ENCODE results near the gene USP22.

USP22 gene

GRCh38 chr17:21019976-21020586, 22.7 kb downstream of the USP22 start:
- DNase-seq: no peak

DNA sequence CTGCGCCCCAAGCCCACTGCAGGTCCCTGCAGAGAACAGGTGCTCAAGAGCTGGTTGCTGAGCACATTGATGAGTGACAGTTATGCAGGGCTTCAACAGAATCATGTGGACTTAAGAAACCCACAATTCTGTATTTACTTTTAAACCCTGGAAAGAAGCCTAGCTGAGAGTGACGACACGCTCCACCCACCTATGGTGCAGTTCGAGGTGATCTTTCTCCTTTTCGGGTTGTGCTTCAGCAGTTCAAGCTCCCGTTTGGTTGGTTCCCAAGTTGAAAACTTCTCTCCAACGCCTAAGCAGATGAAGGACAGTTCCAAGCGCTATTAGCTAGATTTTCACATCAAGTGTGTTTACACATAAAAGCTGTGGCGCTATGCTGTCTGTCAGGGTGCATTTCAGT, 23.9 kb downstream of the USP22 start:
- DNase-seq: no peak

DNA sequence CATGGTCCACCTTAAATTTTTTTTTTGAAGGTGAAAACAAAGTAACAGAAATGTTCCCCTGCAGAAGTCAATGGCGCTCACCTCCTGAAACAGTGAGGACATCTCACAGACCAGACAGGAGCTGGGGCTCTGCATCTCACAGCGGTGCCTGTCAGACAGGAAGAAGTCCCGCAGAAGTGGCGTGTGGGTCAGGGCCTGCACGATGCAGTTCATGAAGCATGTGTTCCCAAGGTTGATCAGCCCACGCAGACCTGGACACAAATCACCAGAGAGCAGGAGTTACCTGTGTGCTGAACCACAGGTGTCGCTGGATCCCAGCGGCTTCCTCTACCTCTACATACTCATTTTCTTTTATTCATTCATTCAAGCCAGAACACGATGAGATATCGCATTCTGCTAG, 24.9 kb downstream of the USP22 start:
- no peak for DNase-seq

- DNase-seq: no peak
These were observed 25.6 kb downstream of the USP22 start for GRCh38 chr17:21017256-21017655.

- DNase-seq: no peak
These were observed 26.0 kb downstream of the USP22 start for GRCh38 chr17:21016826-21017225.

DNA sequence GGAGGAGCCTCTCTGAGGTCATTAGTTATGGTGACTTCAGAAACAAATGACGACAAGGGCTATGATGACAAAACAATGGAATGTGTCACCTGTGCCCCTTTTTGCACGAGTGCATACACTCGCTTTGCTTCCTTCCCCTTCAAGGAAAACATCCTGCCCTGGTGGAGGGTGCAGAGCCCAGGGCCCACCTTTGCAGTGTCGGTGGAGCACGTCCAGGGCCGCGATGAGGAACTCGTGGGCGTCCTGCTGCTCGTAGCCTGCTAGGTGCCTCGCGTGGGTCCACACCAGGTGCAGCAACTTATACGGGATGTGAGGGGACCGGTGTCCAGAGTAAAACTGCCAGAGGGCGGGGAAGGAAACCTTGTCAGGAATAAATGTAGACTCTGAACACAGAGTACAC, 27.2 kb downstream of the USP22 start:
- DNase-seq: no peak

- DNase-seq: no peak
These were observed 28.3 kb downstream of the USP22 start for GRCh38 chr17:21014498-21014897.

- no peak for DNase-seq
These were observed 28.8 kb downstream of the USP22 start for GRCh38 chr17:21013983-21014382.

DNA sequence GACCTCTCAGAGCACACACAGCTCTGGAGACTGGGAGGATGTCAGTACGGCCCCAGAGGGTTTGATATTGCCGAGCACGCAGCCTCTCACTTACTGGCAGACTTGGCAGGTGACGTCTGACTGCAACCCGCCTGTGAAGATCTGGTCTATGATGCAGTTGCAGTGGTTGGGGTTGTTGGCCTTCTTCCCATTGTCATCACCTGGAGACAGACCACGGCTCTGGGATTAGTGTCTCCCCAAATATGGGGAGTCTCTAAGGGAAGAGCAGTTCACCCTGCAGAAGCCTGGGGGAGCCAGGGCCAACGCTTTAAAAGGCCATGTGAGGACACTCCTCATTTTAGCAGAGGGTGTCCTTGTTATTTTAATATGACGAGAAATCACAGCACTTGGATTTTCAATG, 30.1 kb downstream of the USP22 start:
- no peak for DNase-seq

- no peak for DNase-seq
These were observed 31.9 kb downstream of the USP22 start for GRCh38 chr17:21010705-21011596.

DNA sequence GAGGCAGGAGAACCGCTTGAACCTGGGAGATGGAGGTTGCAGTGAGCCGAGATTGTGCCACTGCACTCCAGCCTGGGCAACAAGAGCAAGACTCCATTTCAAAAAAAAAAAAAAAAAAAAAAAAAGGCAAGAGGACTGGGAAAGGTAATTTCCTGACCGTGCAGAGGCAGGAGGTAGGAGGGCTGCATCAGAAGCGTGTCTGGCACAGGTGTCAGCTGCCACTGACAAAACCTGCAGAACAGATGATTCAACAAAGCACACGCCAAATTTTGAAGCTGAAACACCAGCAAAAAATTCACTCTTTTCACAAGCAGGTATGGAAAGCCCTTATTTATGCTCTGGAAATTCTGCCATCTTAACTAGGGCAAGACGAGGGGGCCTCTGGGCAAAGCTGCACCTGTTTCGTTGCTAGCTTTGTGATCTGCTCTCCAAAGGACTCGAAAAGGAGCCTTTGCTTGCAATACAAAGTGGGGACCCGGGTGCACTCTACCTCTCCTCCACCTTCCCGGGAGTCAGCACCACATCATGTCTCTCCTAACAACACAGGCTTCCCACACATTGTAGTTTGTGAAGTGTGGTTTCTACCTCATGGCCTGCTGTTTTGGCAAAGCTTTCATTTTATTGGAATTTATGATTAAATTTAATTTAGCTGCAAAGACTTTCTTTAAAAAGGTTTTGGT, 33.7 kb downstream of the USP22 start:
- DNase-seq: no peak

DNA sequence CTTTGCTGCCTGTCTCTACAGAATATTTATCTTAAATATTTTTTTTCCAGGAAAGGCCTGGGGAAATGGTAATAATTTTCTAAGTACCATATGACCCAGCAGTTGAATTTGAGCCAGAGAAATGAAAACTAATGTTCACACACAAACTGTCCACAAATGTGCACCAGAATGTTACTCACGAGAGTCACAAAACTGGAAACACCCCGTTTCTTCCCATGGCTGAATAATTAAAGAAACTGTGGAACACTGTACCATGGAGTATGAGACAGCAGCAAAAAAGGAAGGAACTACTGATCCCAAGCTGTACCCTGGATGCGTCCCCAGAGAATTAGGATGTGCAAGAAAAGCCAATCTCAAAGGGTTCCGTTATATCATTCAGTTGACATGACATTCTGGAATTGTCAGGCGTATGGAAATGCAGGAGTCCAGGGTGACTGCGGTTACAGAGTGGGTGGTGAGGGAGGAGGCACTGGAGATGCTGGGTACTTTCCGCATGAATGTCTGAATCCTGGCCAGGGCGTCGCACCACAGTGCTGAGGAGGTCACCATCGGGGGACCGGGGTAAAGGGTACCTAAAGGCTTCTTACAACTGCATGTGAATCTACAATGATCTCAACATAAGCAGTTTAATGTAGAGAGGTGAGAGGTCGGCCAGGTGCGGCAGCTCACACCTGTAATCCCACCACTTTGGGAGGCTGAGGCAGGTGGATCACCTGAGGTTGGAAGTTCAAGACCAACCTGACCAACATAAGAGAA, 34.5 kb downstream of the USP22 start:
- DNase-seq: no peak

- no peak for DNase-seq
These were observed 35.2 kb downstream of the USP22 start for GRCh38 chr17:21007646-21008045.

DNA sequence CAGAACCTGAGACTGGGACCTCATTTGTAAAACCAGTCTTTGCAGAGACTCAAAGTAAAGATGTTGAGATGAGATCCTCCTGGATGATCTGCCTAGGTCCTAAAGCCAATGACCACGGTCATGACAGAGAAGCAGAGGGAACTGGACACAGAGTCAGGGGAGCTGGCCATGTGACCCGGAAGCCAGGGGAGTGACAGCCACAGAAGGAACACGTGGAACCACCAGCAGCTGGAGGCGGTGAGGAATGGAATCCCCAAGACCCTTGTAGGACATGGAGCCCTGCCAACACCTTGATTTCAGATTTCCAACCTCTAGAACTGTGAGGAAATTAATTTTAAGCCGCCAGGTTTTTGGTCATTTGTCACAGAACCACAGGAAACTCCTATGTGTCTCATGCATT, 37.0 kb downstream of the USP22 start:
- DNase-seq: no peak

DNA sequence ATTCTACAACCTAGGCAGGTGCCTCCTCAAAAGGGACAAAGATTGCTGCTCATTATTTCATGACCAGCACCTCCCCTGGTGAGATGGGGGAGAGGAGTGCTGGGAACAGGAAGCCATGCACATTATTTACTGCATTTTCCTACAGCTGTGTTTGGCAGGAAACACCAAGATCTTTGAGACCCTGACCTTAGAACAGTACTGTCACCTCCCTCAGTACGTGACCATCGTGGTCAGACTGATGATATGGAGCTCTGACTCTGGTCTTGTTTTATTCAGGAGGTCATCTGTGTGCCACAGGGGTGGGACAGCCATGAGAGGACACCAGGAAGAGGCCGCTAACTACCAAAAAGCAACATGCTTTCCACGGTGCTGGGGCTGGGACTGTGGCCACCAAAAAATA, 37.4 kb downstream of the USP22 start:
- DNase-seq: no peak

DNA sequence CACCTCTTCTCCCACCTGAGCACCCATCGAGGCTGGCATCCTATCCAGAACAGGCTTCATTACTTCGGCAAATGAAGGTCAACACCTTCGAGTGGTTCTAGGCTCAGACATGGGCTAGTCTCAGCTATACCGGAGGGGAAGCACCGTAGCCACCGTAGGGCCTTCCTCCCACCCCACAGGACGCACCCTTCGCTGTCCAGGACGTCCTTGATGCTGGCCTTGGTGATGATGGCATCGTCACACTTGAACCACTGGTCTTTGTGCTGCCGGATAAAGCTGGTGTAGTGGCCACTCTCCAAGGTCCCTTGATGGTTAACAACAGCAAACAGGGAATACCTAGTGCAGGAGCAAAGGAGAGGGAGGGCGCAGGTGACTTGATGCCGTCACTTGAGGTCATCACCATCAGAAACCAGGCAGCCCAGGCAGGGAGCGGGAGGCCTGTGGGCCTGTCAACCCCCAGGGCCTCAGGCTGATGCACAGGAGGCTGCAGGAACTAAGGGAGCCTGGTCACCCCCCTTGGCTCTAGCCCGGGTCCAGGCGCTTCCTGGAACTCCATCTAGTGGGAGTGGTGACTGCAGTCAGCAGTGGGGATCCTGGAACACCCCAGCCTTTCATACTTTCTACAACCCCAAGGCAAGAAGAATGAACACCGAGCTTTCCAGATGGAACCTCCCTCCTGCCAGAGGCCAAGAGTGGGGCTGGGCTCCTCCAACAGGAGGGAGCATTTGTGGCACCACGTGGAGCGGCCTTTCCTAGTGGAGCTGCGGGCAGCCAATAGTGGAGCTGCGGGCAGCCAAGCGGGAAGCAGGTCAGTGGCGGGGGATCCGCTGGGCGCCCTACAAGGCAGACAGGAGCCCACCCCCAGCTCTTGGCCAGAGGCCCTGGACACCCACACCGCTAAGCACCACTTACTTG, 38.5 kb downstream of the USP22 start:
- no peak for DNase-seq

DNA sequence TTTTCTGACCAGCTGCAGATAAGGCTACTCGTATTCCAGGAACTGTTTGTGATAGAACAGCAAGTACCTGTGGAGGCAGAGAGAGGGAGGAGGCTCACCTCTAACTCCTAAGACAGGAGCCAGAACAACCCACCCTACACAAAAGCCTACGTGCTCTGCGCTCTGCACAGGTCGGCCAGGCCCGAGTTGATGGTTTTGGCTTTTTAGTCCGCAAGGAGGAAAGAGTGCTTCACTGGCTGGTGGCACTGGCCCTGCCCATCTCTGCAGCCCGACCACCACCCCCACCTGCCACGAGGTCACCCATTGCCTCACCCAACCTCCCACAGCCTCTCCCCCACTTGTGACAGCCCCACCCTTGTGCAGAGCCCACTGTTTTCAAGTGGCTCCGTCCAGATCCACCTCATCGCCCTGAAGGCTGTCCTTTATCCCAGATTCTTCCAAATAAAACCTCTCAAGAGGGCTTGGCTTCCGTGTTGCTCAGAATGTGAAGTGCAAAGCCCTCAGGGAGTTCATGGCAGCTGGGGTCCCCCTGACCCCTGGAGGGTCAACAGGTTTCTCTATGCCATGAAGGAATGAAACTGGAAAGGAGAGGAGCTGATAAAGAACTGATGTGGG, 39.7 kb downstream of the USP22 start:
- DNase-seq: no peak

DNA sequence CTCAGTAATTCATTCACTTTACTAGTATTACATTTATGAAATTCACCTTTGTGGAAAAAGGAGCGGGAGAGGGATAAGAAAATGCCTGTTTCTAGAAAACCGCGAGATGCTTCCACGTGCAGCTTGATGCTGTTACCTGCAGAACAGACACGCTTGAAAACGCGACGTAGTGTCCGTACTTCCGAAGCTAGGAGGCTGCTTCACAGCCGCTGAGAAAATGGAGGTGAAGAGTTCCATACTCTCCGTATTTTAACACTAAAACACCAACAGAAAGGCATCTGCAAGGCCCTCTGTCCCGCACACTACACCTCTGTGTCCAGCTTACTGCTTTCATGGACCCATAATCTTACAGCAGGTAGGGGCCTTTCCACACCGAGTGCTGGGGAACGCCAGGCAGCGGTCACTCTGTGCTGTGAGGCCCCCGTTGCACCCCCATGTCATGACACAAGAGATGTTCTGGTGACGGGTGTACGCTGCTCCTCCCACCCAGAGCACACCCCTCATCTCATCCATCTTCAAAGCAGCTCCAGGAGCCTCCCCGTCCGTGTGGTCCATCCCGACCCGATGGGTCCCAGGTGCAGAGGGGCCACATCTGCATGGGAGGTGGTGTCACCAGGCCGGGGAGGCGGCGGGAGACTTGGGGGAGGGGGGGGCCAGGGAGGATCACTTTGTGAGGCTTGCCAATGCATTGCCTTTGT, 40.4 kb downstream of the USP22 start:
- no peak for DNase-seq

DNA sequence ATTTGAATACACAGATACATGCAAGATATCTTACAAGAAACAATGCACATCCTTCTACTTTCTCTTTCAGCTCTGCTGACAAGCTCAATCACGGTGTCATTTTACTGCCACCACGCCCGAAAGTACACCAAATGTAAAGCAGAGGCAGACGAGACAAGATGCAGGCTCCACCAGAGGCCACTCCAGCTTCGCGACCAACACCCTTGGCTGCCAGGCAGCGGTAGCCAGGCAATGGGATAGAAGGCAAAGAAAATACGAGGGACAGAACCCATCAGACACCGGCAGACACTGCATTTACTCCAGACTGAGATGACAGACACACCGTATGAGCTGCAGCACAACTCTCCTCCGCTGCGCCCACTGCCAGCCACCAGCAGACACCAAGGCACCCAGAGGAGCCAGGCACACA, 41.0 kb downstream of the USP22 start:
- DNase-seq: no peak

DNA sequence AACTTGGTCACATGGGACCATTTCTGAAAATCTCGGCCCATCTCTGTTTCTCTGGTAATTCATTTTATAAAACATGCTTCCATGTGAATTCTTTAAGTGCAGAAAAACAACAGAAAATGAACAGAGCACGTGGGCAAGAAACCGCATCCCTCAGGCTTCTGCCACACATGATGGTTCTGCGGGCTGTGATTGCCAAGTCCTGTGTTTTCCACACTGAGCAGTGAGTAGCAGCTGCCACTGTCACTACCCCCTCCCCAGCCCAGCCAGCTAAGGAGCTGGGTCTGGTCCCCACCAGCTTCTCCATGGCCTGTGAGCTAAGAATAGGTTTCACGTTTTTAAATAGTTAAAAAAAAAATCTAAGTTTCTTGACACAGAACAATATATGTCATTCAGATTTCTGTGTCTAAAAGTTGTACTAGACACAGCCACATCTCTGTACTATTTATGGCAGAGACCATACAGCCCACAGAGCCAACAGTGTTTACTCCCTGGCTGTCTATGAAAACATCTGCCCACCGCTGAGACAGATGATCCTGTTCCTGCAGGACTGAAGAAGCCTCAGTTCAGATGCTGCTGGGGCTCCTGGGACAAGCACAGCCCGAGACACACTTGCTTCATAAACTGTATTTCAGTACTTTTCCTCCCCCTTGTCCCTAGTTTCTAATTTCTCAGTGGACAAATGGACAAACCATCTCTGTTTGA, 41.5 kb downstream of the USP22 start:
- DNase-seq: no peak
